Esophagus squamous epithelium (tissue), 4 donors: Measurements from ENCODE around the gene LARP7.
"Not testable (repeated sequence)": the region's sequence is repeated elsewhere in the genome, so short reads cannot be mapped to it uniquely, and the experiment has no call there.

Experiments used
- POLR2A ChIP-seq, 4 donors: fragments of 450-650 bp; IDR thresholded peaks; one replicate each; pipeline ENCODE4 v1.6.1; 2017; ENCODE audit warnings: antibody characterized with exemption in 4 of 4, mild to moderate bottlenecking in 4 of 4, moderate library complexity in 3 of 4
- TF ChIP-seq, protein P1 (sequence below), 6 experiments: fragments of 450-650 bp in 4 of 6; fragments of 200-600 bp in 2 of 6; sonication (generic) in 2 of 6; IDR thresholded peaks; one replicate each; pipeline ENCODE4 v1.5.1; 2016 to 2019; ENCODE audit warnings: antibody characterized with exemption in 6 of 6, mild to moderate bottlenecking in 4 of 6, moderate library complexity in 4 of 6

- TF ChIP-seq, protein P1, sequence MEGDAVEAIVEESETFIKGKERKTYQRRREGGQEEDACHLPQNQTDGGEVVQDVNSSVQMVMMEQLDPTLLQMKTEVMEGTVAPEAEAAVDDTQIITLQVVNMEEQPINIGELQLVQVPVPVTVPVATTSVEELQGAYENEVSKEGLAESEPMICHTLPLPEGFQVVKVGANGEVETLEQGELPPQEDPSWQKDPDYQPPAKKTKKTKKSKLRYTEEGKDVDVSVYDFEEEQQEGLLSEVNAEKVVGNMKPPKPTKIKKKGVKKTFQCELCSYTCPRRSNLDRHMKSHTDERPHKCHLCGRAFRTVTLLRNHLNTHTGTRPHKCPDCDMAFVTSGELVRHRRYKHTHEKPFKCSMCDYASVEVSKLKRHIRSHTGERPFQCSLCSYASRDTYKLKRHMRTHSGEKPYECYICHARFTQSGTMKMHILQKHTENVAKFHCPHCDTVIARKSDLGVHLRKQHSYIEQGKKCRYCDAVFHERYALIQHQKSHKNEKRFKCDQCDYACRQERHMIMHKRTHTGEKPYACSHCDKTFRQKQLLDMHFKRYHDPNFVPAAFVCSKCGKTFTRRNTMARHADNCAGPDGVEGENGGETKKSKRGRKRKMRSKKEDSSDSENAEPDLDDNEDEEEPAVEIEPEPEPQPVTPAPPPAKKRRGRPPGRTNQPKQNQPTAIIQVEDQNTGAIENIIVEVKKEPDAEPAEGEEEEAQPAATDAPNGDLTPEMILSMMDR (IDR thresholded peaks at IDR 0.05), result not testable (repeated sequence)
- not testable (repeated sequence) for TF ChIP-seq POLR2A (IDR thresholded peaks at IDR 0.05)
Observed at GRCh38 chr4:112644595-112645535, 7.9 kb downstream of the LARP7 start.
